IMR-90 (cell line): ENCODE results near the gene BHLHE23. TPM values are rescaled to one million over a fixed set of nuclear protein-coding genes. Genes with fewer than 3 reads are reported as not detected.

Experiments
- ATAC-seq: fragments of 200-7000 bp; cut with Tn5 transposase; 2 replicates; pipeline ENCODE4 v1.9.1; 2020; ENCODE audit warnings: low read depth, mild to moderate bottlenecking, moderate library complexity
- BruUV-seq: library from RNA; stranded (reverse); fragments of 400-500 nt; replicated peaks from 2 replicates; lab custom pipeline; 2021; lab: Mats Ljungman, UMichigan
- CTCF ChIA-PET: fragments of 300-600 bp; formaldehyde crosslinking; extraction: SDS; loops from one replicate; lab custom pipeline; 2021; ENCODE audit warnings: antibody characterized with exemption; lab: Yijun Ruan, JAX
- POLR2A ChIA-PET: fragments of 300-600 bp; sonication (Branson Sonifier 250); formaldehyde crosslinking; loops from one replicate; lab custom pipeline; 2022; ENCODE audit warnings: antibody characterized with exemption; ENCODE audit not compliant: unreplicated experiment; lab: Charles Lee
- DNase-seq: peaks from one replicate; pipeline ENCODE4 v3.0.0; 2013
- H2AFZ ChIP-seq: replicated peaks from 2 replicates; pipeline ENCODE3; 2013; ENCODE audit warnings: low read length, mild to moderate bottlenecking; ENCODE audit not compliant: poor library complexity
- H2AK5ac ChIP-seq: 2 replicates; pipeline ENCODE4 v1.6.1; 2013; ENCODE audit warnings: low read depth, low read length, inconsistent platforms
- H2AK9ac ChIP-seq: replicated peaks from 2 replicates; pipeline ENCODE3; 2013; ENCODE audit warnings: mild to moderate bottlenecking, low read depth, low read length, moderate library complexity; ENCODE audit not compliant: poor library complexity
- H2BK120ac ChIP-seq: 2 replicates; pipeline ENCODE4 v1.6.1; 2013; ENCODE audit warnings: low read depth, low read length, inconsistent platforms
- H2BK15ac ChIP-seq: 3 replicates; pipeline ENCODE4 v1.6.1; 2013; ENCODE audit warnings: low read depth, low read length, inconsistent platforms
- H2BK20ac ChIP-seq: 2 replicates; pipeline ENCODE4 v1.6.1; 2013; ENCODE audit warnings: low read depth, mild to moderate bottlenecking, inconsistent platforms, low read length, moderate library complexity
- H2BK5ac ChIP-seq: 2 replicates; pipeline ENCODE4 v1.6.1; 2013; ENCODE audit warnings: mild to moderate bottlenecking, low read depth, low read length, inconsistent platforms; ENCODE audit not compliant: poor library complexity, severe bottlenecking
- H3K14ac ChIP-seq: replicated peaks from 2 replicates; pipeline ENCODE4 v1.6.1; 2013; ENCODE audit warnings: low read depth, low read length, inconsistent platforms
- H3K18ac ChIP-seq: 2 replicates; pipeline ENCODE4 v1.6.1; 2013; ENCODE audit warnings: low read depth, low read length, control low read depth
- H3K23ac ChIP-seq: 2 replicates; pipeline ENCODE4 v1.6.1; 2013; ENCODE audit warnings: low read depth, low read length, inconsistent platforms
- H3K27ac ChIP-seq: 2 replicates; pipeline ENCODE4 v1.5.1; 2013; ENCODE audit warnings: mild to moderate bottlenecking, control low read depth, low read length; ENCODE audit not compliant: insufficient read depth
- H3K27me3 ChIP-seq: 2 replicates; pipeline ENCODE4 v1.6.1; 2013; ENCODE audit warnings: low read length; ENCODE audit not compliant: control insufficient read depth, insufficient read depth
- H3K36me3 ChIP-seq: 2 replicates; pipeline ENCODE4 v1.6.1; 2013; ENCODE audit warnings: low read length, mixed read lengths; ENCODE audit not compliant: control insufficient read depth, insufficient read depth
- H3K4ac ChIP-seq: 2 replicates; pipeline ENCODE4 v1.6.1; 2013; ENCODE audit warnings: low read depth, low read length, inconsistent platforms
- H3K4me1 ChIP-seq: 2 replicates; pipeline ENCODE4 v1.6.1; 2013; ENCODE audit warnings: low read length, mixed read lengths; ENCODE audit not compliant: control insufficient read depth, insufficient read depth
- H3K4me2 ChIP-seq: 2 replicates; pipeline ENCODE4 v1.6.1; 2013; ENCODE audit warnings: low read depth, mild to moderate bottlenecking, control low read depth, low read length, moderate library complexity
- H3K4me3 ChIP-seq: 2 replicates; pipeline ENCODE4 v1.5.1; 2013; ENCODE audit warnings: low read depth, mild to moderate bottlenecking, control low read depth, low read length, moderate library complexity; ENCODE audit not compliant: insufficient read depth
- H3K56ac ChIP-seq: 2 replicates; pipeline ENCODE4 v1.6.1; 2013; ENCODE audit warnings: low read length, inconsistent platforms; ENCODE audit not compliant: insufficient read depth; ENCODE audit errors: extremely low read depth
- H3K79me1 ChIP-seq, 2 experiments: 2 replicates each; pipeline ENCODE4 v1.6.1; 2013; ENCODE audit warnings: low read length in 2 of 2, inconsistent platforms in 1 of 2, low read depth in 1 of 2
- H3K9ac ChIP-seq: 2 replicates; pipeline ENCODE4 v1.6.1; 2013; ENCODE audit warnings: low read depth, low read length, control low read depth
- H3K9me1 ChIP-seq: 2 replicates; pipeline ENCODE4 v1.6.1; 2013; ENCODE audit warnings: low read length, inconsistent platforms; ENCODE audit not compliant: insufficient read depth
- H3K9me3 ChIP-seq: 2 replicates; pipeline ENCODE4 v1.6.1; 2013; ENCODE audit warnings: low read length; ENCODE audit not compliant: control insufficient read depth, insufficient read depth
- H4K20me1 ChIP-seq: 2 replicates; pipeline ENCODE4 v1.6.1; 2013; ENCODE audit warnings: low read length, inconsistent platforms; ENCODE audit not compliant: insufficient read depth
- H4K5ac ChIP-seq: 2 replicates; pipeline ENCODE4 v1.6.1; 2013; ENCODE audit warnings: mild to moderate bottlenecking, low read depth, low read length, control low read depth
- H4K8ac ChIP-seq, 2 experiments: 2 replicates each; pipeline ENCODE4 v1.6.1; 2013; ENCODE audit warnings: low read depth in 2 of 2, low read length in 2 of 2, control low read depth in 1 of 2, inconsistent platforms in 1 of 2
- H4K91ac ChIP-seq: 2 replicates; pipeline ENCODE4 v1.6.1; 2013; ENCODE audit warnings: low read depth, low read length, inconsistent platforms; ENCODE audit not compliant: insufficient read depth
- CHD1 ChIP-seq: IDR thresholded peaks from 2 replicates; pipeline ENCODE4 v1.6.1; 2012; ENCODE audit warnings: low read depth, low read length, improper control_type of control experiment
- ELK1 ChIP-seq: fragments of 150-350 bp; IDR thresholded peaks from 2 replicates; pipeline ENCODE4 v1.6.1; 2016; ENCODE audit warnings: low read depth, mild to moderate bottlenecking, low read length, moderate library complexity, borderline replicate concordance
- MAFK ChIP-seq: IDR thresholded peaks from 2 replicates; pipeline ENCODE4 v1.6.1; 2012; ENCODE audit warnings: low read depth, low read length, improper control_type of control experiment
- MAZ ChIP-seq: IDR thresholded peaks from 2 replicates; pipeline ENCODE4 v1.6.1; 2012; ENCODE audit warnings: low read depth, mild to moderate bottlenecking, low read length, improper control_type of control experiment, moderate library complexity, borderline replicate concordance
- RCOR1 ChIP-seq: IDR thresholded peaks from 2 replicates; pipeline ENCODE4 v1.6.1; 2012; ENCODE audit warnings: mild to moderate bottlenecking, low read length, improper control_type of control experiment; ENCODE audit not compliant: insufficient replicate concordance
- USF2 ChIP-seq: fragments of 150-350 bp; IDR thresholded peaks from 2 replicates; pipeline ENCODE4 v1.6.1; 2017; ENCODE audit warnings: mild to moderate bottlenecking, antibody characterized with exemption, low read length, low read depth
- WGBS, 2 experiments: methylation state at CpG; one replicate each; pipeline versions ENCODE4 v1.1.5 to v1.1.7; 2013; ENCODE audit warnings: missing lambda C conversion rate in 2 of 2; ENCODE audit not compliant: insufficient read length in 1 of 2; ENCODE audit errors: extremely low coverage in 2 of 2; 5-methylcytosine and 5-hydroxymethylcytosine counted together
- dilution Hi-C: fragments of 300-500 bp; cut with HindIII; formaldehyde crosslinking; loops from one replicate; pipeline ENCODE4 v1.14.3; 2018; ENCODE audit warnings: low sequenced_read_pairs; ENCODE audit not compliant: unreplicated experiment
- in situ Hi-C: fragments of 300-500 bp; cut with MboI; formaldehyde crosslinking; loops from 3 replicates; pipeline ENCODE4 v1.14.3; 2019; ENCODE audit warnings: low sequenced_read_pairs, inconsistent platforms, mixed read lengths
- intact Hi-C: fragments of 100-400 bp; cut with micrococcal nuclease; formaldehyde crosslinking; loops from 2 replicates; pipeline ENCODE4 v1.10.0; 2022
- polyA plus RNA-seq, 3 experiments: library from polyadenylated mRNA; depleted of rRNA; stranded (reverse); fragments of >200 nt; gene quantifications; 2 replicates each; pipeline ENCODE4 v1.2.3, GENCODE V29; 2012; ENCODE audit warnings: low replicate concordance in 1 of 3
- total RNA-seq: library from RNA; depleted of rRNA; stranded (reverse); fragments of >200 nt; gene quantifications from 2 replicates; pipeline ENCODE4 v1.2.3, GENCODE V29; 2012
- TF ChIP-seq, protein P1 (sequence below): conservative IDR thresholded peaks from 2 replicates; pipeline ENCODE4 v1.5.1; 2012; ENCODE audit warnings: mild to moderate bottlenecking, low read depth, low read length, improper control_type of control experiment

Gene BHLHE23
- total and polyA plus RNA-seq, 2 of the 4 experiments (the other 2 are of a cell fraction): not detected

GRCh38 chr20:63043348-63044203, 36.8 kb upstream of the BHLHE23 start:
- in situ Hi-C loops: no loop called here
- TF ChIP-seq MAFK: no peak
- TF ChIP-seq, protein P1, sequence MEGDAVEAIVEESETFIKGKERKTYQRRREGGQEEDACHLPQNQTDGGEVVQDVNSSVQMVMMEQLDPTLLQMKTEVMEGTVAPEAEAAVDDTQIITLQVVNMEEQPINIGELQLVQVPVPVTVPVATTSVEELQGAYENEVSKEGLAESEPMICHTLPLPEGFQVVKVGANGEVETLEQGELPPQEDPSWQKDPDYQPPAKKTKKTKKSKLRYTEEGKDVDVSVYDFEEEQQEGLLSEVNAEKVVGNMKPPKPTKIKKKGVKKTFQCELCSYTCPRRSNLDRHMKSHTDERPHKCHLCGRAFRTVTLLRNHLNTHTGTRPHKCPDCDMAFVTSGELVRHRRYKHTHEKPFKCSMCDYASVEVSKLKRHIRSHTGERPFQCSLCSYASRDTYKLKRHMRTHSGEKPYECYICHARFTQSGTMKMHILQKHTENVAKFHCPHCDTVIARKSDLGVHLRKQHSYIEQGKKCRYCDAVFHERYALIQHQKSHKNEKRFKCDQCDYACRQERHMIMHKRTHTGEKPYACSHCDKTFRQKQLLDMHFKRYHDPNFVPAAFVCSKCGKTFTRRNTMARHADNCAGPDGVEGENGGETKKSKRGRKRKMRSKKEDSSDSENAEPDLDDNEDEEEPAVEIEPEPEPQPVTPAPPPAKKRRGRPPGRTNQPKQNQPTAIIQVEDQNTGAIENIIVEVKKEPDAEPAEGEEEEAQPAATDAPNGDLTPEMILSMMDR: no peak
- no peak for TF ChIP-seq MAZ
- no peak for TF ChIP-seq USF2
- no peak for TF ChIP-seq RCOR1
- no peak for TF ChIP-seq CHD1
- no peak for TF ChIP-seq ELK1
- Histone ChIP-seq H3K4me3 (no peak overlapping the region), H2BK20ac (no peak overlapping the region), H3K9ac (no peak overlapping the region), H4K20me1 (no peaks in the 10 kb centered on the region), H3K14ac (no peak overlapping the region), H2AK9ac (no peak overlapping the region), H3K27me3 (peaks cover 32% of the 10 kb centered on the region), H3K27ac (no peak overlapping the region), H3K23ac (no peak overlapping the region), H2BK120ac (no peak overlapping the region), H2BK15ac (no peak overlapping the region), H4K5ac (no peak overlapping the region), H4K91ac (no peak overlapping the region), H2BK5ac (no peak overlapping the region), H3K79me1 (no peaks in the 10 kb centered on the region), H3K36me3 (no peaks in the 10 kb centered on the region), H3K56ac (no peak overlapping the region), H3K4me2 (no peak overlapping the region), H3K18ac (no peak overlapping the region), H3K9me3 (peaks cover 6% of the 10 kb centered on the region; the same call in 1 of the 2 replicates), H3K9me1 (no peaks in the 10 kb centered on the region), H3K4ac (no peak overlapping the region), H4K8ac (no peak overlapping the region), H2AK5ac (no peak overlapping the region), H2AFZ (no peak overlapping the region), H3K4me1 (no peaks in the 10 kb centered on the region)
- DNase-seq: no peak
- 75% methylated on average over 51 of the region's 64 CpGs; no CpG with 5 or more reads in 1 of the 2 experiments for WGBS, 2 experiments
- POLR2A ChIA-PET: no interaction called here
- dilution Hi-C loops: no loop called here
- intact Hi-C loops: no loop called here
- CTCF ChIA-PET: no interaction called here
- no peak for ATAC-seq
- BruUV-seq: no TSS peak
